Measurements from ENCODE around the gene GYPB. TPM values are rescaled to one million over a fixed set of nuclear protein-coding genes. Genes with fewer than 3 reads are reported as not detected.

The GYPB gene
- total RNA-seq, 4 donors from 2014 or later: not detected

Other genes with a start within 250 kb of the GYPB start
- not detected for gene GYPE, start 113.8 kb downstream of the GYPB start, total RNA-seq
- gene GYPA, start 121.3 kb upstream of the GYPB start, total RNA-seq: not detected